HL-60 (cell line): ENCODE measurements around the gene CRIP2.

ENCODE experiments used
- DNase-seq, 2 experiments: peaks; one replicate each; pipeline ENCODE4 v3.0.0-alpha.2; 2010 to 2020; ENCODE audit warnings: low read depth in 1 of 2, low spot score in 1 of 2
- H3K27ac ChIP-seq: fragments of 250-450 bp; sonication (Bioruptor Pico); replicated peaks from 2 replicates; pipeline ENCODE4 v1.5.1; 2020; ENCODE audit warnings: mild to moderate bottlenecking, moderate library complexity
- H3K27me3 ChIP-seq: fragments of 250-450 bp; sonication (Bioruptor Pico); 2 replicates; pipeline ENCODE4 v1.5.1; 2021; ENCODE audit warnings: mild to moderate bottlenecking, moderate library complexity; ENCODE audit not compliant: insufficient read depth, poor library complexity, severe bottlenecking
- H3K4me3 ChIP-seq: replicated peaks from 2 replicates; pipeline ENCODE4 v1.5.1; 2011; ENCODE audit warnings: mild to moderate bottlenecking, control low read depth, low read length; ENCODE audit not compliant: insufficient read depth
- GABPA ChIP-seq: IDR thresholded peaks from 2 replicates; pipeline ENCODE4 v1.6.1; 2012; ENCODE audit warnings: low read depth
- POLR2AphosphoS5 ChIP-seq: IDR thresholded peaks from 2 replicates; pipeline ENCODE4 v1.6.1; 2012; ENCODE audit warnings: low read depth
- SPI1 ChIP-seq: IDR thresholded peaks from 2 replicates; pipeline ENCODE4 v1.6.1; 2012; ENCODE audit warnings: low read depth, mild to moderate bottlenecking, borderline replicate concordance
- TF ChIP-seq, protein P1 (sequence below): IDR thresholded peaks from 2 replicates; pipeline ENCODE4 v1.6.1; 2012; ENCODE audit warnings: low read depth; ENCODE audit not compliant: insufficient replicate concordance
- TF ChIP-seq, protein P2 (sequence below): IDR thresholded peaks from one replicate; pipeline ENCODE4 v1.5.1; 2011; ENCODE audit warnings: low read length, control low read depth, inconsistent platforms; ENCODE audit not compliant: insufficient read depth

CRIP2 gene

DNA sequence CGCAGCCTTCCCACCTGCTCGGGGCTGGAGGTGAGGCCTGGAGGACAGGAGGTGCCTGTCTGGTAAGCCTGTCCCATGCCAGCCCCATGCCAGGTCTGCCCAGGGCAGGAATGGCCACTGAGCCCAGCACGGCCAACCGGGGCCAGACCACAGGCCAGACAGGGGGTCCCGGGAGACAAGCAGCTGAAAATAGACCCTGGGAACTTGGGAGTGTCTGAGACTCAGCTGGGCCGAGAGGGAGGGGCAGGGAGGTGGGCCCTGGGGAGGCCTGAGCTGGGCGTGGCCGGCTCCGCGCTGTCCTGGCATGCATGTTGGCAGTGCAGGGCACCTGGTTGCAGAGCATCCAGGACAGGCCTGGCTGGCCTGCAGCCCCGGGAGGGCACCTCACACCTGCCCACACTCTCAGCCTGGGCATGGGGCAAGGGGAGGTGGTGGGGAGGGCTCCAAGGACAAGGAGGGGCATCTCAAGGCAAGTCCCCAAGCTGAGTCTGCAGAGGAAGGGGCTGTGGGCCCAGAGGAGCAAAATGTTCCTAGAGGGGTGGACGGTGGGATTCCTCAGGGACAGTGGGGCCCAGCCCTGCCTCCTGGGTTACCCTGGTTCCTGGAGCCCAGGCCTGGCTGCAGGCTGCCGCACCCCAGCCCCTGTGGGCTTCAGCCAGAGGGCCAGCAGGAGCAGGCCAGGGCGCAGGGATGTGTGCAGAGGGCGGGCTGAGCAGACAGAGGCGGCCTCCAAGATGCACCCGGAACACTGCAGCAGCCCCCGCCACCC lies 8.9 kb downstream of the CRIP2 start:
- DNase-seq = no peak
- TF ChIP-seq, protein P1, sequence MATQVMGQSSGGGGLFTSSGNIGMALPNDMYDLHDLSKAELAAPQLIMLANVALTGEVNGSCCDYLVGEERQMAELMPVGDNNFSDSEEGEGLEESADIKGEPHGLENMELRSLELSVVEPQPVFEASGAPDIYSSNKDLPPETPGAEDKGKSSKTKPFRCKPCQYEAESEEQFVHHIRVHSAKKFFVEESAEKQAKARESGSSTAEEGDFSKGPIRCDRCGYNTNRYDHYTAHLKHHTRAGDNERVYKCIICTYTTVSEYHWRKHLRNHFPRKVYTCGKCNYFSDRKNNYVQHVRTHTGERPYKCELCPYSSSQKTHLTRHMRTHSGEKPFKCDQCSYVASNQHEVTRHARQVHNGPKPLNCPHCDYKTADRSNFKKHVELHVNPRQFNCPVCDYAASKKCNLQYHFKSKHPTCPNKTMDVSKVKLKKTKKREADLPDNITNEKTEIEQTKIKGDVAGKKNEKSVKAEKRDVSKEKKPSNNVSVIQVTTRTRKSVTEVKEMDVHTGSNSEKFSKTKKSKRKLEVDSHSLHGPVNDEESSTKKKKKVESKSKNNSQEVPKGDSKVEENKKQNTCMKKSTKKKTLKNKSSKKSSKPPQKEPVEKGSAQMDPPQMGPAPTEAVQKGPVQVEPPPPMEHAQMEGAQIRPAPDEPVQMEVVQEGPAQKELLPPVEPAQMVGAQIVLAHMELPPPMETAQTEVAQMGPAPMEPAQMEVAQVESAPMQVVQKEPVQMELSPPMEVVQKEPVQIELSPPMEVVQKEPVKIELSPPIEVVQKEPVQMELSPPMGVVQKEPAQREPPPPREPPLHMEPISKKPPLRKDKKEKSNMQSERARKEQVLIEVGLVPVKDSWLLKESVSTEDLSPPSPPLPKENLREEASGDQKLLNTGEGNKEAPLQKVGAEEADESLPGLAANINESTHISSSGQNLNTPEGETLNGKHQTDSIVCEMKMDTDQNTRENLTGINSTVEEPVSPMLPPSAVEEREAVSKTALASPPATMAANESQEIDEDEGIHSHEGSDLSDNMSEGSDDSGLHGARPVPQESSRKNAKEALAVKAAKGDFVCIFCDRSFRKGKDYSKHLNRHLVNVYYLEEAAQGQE = no peak
- TF ChIP-seq SPI1 (no peak), POLR2AphosphoS5 (no peak), GABPA (no peak)
- TF ChIP-seq, protein P2, sequence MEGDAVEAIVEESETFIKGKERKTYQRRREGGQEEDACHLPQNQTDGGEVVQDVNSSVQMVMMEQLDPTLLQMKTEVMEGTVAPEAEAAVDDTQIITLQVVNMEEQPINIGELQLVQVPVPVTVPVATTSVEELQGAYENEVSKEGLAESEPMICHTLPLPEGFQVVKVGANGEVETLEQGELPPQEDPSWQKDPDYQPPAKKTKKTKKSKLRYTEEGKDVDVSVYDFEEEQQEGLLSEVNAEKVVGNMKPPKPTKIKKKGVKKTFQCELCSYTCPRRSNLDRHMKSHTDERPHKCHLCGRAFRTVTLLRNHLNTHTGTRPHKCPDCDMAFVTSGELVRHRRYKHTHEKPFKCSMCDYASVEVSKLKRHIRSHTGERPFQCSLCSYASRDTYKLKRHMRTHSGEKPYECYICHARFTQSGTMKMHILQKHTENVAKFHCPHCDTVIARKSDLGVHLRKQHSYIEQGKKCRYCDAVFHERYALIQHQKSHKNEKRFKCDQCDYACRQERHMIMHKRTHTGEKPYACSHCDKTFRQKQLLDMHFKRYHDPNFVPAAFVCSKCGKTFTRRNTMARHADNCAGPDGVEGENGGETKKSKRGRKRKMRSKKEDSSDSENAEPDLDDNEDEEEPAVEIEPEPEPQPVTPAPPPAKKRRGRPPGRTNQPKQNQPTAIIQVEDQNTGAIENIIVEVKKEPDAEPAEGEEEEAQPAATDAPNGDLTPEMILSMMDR = no peak
- Histone ChIP-seq H3K27me3 (peaks cover 24% of the 10 kb centered on the region), H3K4me3 (no peak overlapping the region), H3K27ac (no peak overlapping the region)

DNA sequence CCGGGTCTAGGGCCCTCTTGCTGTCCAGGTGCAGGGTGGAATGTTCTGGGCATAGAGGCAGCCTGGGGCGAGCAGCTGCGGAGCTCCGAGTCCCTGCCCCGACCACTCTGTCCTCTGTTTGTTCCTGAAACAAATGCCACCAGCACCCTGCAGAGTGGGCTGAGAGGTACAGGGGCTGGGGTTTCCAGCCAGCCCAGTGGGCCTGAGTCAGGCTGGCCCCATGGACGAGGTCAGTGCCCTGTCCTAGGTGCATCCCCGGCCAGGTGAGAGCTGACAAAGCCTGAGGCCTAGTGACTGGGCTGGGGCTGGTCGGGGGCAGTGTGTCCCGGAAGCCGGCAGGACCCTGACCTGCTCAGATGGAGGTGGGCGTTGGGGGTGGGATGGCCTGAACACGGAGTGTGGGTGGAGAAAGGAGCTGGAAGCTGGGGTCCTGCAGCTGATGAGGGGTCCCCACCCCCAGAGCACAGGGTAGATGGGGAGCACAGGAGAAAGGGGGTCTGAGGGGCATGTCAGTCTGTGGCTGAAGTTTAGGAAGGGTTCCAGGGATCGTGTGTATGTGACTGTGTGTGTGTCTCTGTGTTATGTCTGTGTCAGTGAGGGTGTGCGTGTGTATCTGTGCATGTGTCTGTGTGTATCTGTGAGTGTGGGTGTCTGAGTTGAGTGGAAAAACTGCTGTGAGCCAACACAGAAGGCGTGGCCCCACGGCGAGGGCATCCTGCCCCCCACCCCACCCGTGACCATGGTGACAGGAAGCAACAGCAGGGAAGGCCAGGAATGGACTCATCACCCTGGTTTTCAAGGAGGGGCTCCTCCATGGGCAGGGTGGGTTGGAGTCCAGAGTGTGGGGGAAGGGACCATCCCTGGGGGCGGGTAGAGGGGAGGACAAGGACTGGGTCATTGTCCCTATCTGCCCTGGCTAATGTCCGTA lies 9.7 kb downstream of the CRIP2 start:
- no peak for TF ChIP-seq SPI1
- no peak for TF ChIP-seq POLR2AphosphoS5
- TF ChIP-seq GABPA = no peak
- TF ChIP-seq, protein P2 = no peak
- TF ChIP-seq, protein P1 = no peak
- H3K27me3 ChIP-seq = peaks cover 23% of the 10 kb centered on the region
- H3K4me3 ChIP-seq = no peak overlapping the region

DNA sequence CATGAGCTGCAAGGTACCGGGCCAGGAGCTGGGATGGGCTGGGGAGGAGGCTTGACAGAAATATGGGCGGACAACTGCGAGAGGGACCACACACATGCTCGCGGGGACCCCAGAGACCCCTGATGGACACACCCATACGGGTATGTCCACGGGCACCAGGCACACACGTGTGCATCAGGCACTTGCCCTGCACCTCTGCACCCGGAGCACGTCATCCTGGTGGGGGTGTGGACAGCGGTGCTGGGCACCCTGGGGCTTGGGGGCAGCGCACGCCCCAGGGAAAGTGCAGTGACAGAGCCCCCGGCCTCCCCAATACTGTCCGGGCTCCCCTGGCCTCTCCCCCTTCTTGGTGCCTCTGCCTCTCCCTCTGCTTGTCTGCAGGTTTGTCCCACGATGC lies 10.4 kb downstream of the CRIP2 start:
- no peak for TF ChIP-seq SPI1
- TF ChIP-seq POLR2AphosphoS5 = no peak
- TF ChIP-seq GABPA = no peak
- TF ChIP-seq, protein P1 = no peak
- TF ChIP-seq, protein P2 = no peak
- Histone ChIP-seq H3K27me3 (peaks cover 16% of the 10 kb centered on the region), H3K4me3 (no peak overlapping the region), H3K27ac (no peak overlapping the region)
- no peak for DNase-seq

More for the DNA sequence above, 9.7 kb downstream of the CRIP2 start:
- no peak for DNase-seq
- no peak overlapping the region for H3K27ac ChIP-seq
